Central memory CD8-positive, alpha-beta T cell (primary cell): ENCODE results near the gene CEP250.
A peak's percentile ranks its signal among the peaks of the same experiment; 100 is the strongest.

Source experiments
- ATAC-seq: fragments of 150-1000 bp; cut with Tn5 transposase; replicated peaks from 2 replicates; pipeline ENCODE4 v1.10.0; 2022; ENCODE audit warnings: mild to moderate bottlenecking, moderate FRiP score, moderate number of reproducible peaks; ENCODE audit not compliant: poor library complexity, severe bottlenecking; ENCODE audit errors: extremely low read depth
- DNase-seq, 2 donors: peaks; one replicate each; pipeline ENCODE4 v3.0.0; 2021; ENCODE audit warnings: low spot score in 2 of 2
- H3K27ac Mint-ChIP-seq: one replicate; pipeline ENCODE4 v1.8.0; 2022; ENCODE audit warnings: low read depth, mild to moderate bottlenecking, moderate library complexity, mixed read lengths
- H3K27me3 Mint-ChIP-seq: one replicate; pipeline ENCODE4 v1.8.0; 2022; ENCODE audit warnings: mixed read lengths
- H3K36me3 Mint-ChIP-seq: one replicate; pipeline ENCODE4 v1.8.0; 2022; ENCODE audit warnings: mild to moderate bottlenecking, moderate library complexity, mixed read lengths; ENCODE audit not compliant: insufficient read depth
- H3K4me1 Mint-ChIP-seq: one replicate; pipeline ENCODE4 v1.8.0; 2022; ENCODE audit warnings: mixed read lengths
- H3K4me3 Mint-ChIP-seq: one replicate; pipeline ENCODE4 v1.8.0; 2022; ENCODE audit warnings: mild to moderate bottlenecking, moderate library complexity, mixed read lengths
- H3K9me3 Mint-ChIP-seq: one replicate; pipeline ENCODE4 v1.8.0; 2022; ENCODE audit warnings: mixed read lengths

The CEP250 gene

DNA sequence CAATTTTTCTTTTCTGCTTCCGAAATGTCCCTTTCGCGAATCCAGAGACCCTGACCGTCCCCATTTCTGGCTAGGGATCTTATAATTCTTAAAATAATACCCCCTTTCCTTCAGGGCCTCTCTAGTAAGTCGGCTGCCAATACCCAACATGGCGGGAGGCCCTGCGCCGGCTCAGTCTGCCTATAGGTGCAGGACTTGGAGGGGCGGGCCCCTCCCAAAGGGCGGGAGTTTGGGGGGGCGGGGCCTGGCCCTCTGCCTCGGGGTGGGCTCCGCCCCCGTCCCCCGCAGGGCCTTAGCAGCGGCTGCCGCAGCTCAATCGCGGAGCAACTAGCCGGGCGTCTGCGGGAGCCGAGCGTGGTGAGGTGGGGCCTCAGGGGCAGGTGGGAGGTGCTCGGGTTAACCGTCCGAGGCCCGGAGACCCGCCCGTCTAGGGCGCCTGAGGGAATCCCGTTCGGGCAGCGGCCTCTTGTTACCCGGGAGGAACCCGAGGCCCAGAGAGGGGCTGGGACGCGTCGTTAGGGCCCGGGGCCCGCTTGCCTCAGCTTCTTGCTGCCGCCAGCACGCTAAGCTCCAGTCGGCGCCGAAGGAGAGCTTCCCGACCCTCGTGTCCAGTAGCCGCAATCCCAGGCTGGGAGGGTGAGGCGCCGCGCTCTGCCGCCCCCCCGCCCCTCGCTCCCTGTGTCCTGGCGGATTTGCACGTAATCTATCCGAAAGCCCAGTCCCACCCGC, at the start of gene CEP250:
CEP250 (plus strand) TSS at position 718 of the 729 bp plus-strand sequence. CDS start 6,770 bp downstream, outside the sequence.
- peak; percentile 96 for ATAC-seq
- Mint-ChIP-seq H3K9me3 (no peaks in the 10 kb centered on the region), H3K36me3 (peaks cover 5% of the 10 kb centered on the region), H3K27me3 (no peaks in the 10 kb centered on the region), H3K4me3 (peak within 1 kb of the TSS; percentile 89), H3K27ac (peak within 1 kb of the TSS; percentile 95), H3K4me1 (peaks cover 9% of the 10 kb centered on the region)
- peak; percentile 85 to 88 for DNase-seq

GRCh38 chr20:35405775-35406174, 49.6 kb upstream of the CEP250 start:
- no peaks in the 10 kb centered on the region for H3K27me3 Mint-ChIP-seq

GRCh38 chr20:35408270-35408669, 47.1 kb upstream of the CEP250 start:
- Mint-ChIP-seq H3K9me3 (no peaks in the 10 kb centered on the region), H3K4me1 (peaks cover 24% of the 10 kb centered on the region), H3K4me3 (no peak overlapping the region), H3K27ac (no peak overlapping the region), H3K27me3 (no peaks in the 10 kb centered on the region), H3K36me3 (peaks cover 35% of the 10 kb centered on the region)
- ATAC-seq (no peak), DNase-seq (no peak)

More at GRCh38 chr20:35405775-35406174, 49.6 kb upstream of the CEP250 start:
- ATAC-seq, result no peak
- DNase-seq, result no peak
- H3K27ac Mint-ChIP-seq, result no peak overlapping the region
- peaks cover 8% of the 10 kb centered on the region for H3K4me1 Mint-ChIP-seq
- H3K36me3 Mint-ChIP-seq, result peaks cover 26% of the 10 kb centered on the region
- H3K4me3 Mint-ChIP-seq, result no peak overlapping the region
- H3K9me3 Mint-ChIP-seq, result no peaks in the 10 kb centered on the region

DNA sequence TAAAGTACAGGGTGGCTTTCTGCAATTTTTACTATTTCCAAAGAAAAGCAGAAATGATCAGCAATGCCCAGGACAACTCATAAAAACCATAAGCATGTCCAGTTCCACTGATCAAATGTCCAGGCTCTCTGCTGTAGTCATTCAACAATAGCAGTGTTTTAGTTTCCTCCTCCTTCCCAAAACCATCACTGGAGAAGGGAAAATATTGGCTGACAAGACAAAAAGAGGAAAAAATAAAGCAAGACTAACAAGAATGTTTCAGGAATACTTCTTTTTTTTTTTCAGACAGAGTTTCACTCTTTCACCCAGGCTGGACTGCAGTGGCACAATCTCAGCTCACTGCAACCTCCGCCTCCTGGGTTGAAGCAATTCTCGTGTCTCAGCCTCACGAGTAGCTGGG, 45.9 kb upstream of the CEP250 start:
- DNase-seq (no peak), ATAC-seq (no peak)
- H3K4me1 Mint-ChIP-seq, result peaks cover 23% of the 10 kb centered on the region
- peaks cover 33% of the 10 kb centered on the region for H3K36me3 Mint-ChIP-seq
- no peak overlapping the region for H3K27ac Mint-ChIP-seq
- no peaks in the 10 kb centered on the region for H3K27me3 Mint-ChIP-seq
- no peaks in the 10 kb centered on the region for H3K9me3 Mint-ChIP-seq
- no peak overlapping the region for H3K4me3 Mint-ChIP-seq

DNA sequence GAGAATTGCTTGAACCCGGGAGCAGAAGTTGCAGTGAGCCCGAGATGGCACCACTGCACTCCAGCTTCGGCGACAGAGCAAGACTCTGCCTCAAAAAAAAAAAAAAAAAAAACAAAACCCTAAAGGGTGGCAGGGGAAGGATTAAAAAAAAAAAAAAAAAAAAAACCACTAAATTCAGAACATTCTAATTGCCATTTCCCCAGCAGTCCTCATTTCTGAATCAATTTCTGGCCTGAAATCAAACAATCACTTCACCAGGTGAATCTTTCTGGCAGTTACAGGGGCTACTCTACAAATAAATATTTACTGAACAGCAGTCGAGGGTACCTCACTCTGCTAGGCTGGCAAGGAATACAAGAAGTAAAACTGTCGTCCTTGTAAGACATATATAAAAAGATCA, 44.8 kb upstream of the CEP250 start:
- H3K4me3 Mint-ChIP-seq, result peak overlapping the region; percentile 96
- H3K27ac Mint-ChIP-seq, result peak overlapping the region; percentile 95
- no peaks in the 10 kb centered on the region for H3K9me3 Mint-ChIP-seq
- no peak for ATAC-seq
- peaks cover 17% of the 10 kb centered on the region for H3K4me1 Mint-ChIP-seq
- H3K36me3 Mint-ChIP-seq, result peaks cover 35% of the 10 kb centered on the region
- H3K27me3 Mint-ChIP-seq, result no peaks in the 10 kb centered on the region
- DNase-seq, result no peak

- no peak for ATAC-seq
- H3K36me3 Mint-ChIP-seq, result no peaks in the 10 kb centered on the region
- H3K4me1 Mint-ChIP-seq, result no peaks in the 10 kb centered on the region
- peaks cover 41% of the 10 kb centered on the region for H3K27me3 Mint-ChIP-seq
- no peak for DNase-seq
- H3K4me3 Mint-ChIP-seq, result no peak overlapping the region
- no peak overlapping the region for H3K27ac Mint-ChIP-seq
- no peaks in the 10 kb centered on the region for H3K9me3 Mint-ChIP-seq
Measured at GRCh38 chr20:35421322-35421721, 34.1 kb upstream of the CEP250 start.

DNA sequence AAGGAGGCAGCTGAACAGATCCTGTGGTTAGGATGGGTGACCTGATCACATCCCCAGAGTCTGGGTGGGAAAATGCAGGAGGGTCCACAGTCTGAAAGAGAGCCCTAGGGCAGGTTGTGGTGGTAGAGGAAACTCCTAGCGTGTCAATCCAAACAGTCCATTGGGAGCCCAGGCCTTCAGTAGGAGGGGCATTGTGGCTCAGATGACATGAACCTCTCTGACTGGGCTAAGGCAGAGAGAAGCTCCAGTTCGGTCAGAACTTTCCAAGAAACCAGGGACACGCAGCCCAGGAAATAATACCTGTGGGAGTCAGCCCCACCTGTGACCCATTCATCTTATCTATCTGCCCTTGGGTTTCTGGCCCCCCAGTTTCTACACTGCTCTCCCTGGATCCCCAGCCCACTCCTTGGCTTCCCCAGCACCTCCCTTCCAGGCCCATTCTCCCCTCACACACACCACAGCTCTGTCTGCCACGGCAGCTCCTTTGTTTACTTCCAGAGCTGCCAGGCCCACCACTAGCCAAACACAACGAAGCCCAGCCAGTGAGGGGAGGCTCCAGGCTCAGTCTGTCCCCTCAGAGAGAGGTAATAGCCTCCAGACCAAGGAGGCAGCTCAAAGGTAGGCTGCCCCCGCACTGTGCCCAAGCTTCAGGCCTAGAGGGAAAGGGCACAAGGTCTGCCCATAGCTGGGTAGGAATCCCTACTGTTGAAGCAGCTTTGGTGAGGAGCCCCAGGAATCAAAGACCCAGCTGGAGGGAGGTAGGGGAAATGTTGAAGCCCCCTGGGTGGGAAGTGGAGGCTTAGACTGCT, 23.6 kb upstream of the CEP250 start:
- ATAC-seq, result no peak
- Mint-ChIP-seq H3K36me3 (peaks cover 3% of the 10 kb centered on the region), H3K4me1 (no peaks in the 10 kb centered on the region), H3K27ac (no peak overlapping the region), H3K9me3 (no peaks in the 10 kb centered on the region), H3K27me3 (no peaks in the 10 kb centered on the region), H3K4me3 (no peak overlapping the region)
- DNase-seq, result no peak

DNA sequence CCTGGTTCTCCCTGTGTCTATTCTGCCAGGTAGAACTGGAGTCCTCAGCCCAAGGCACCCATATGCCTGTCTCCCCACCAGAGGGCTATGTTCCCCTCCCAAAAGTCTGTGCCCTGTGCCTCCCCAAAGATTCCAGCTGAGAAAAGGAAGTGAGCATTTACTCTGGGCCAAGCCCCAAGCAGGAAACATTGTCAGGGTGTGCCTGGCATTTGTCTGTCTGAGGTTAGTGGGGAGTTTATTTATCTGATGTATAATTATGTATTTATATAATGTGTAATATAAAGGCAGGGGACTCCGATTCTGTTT, 23.0 kb upstream of the CEP250 start:
- H3K27ac Mint-ChIP-seq, result no peak overlapping the region
- no peak for DNase-seq
- no peaks in the 10 kb centered on the region for H3K9me3 Mint-ChIP-seq
- peaks cover 3% of the 10 kb centered on the region for H3K36me3 Mint-ChIP-seq
- no peaks in the 10 kb centered on the region for H3K27me3 Mint-ChIP-seq
- H3K4me1 Mint-ChIP-seq, result no peaks in the 10 kb centered on the region
- no peak for ATAC-seq
- no peak overlapping the region for H3K4me3 Mint-ChIP-seq

DNA sequence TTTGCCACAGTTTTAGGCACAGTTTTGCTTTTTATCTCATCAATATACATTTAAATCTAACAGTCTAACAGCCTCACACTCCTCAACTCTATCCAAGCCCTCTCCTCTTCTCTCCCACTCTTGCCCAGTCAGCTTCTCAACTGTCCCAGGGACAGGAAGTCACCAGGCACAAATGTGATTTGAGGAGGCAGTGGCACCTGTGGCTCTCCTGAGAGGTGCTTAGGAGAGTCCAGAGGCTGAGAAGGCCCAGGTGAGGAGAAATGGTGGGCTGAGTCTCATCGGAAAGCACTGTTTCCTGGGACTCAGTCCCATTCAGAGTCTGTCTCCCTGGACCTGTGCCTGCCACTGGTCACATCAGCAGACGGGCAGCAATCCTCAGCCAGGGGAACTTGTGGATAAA, 22.1 kb upstream of the CEP250 start:
- Mint-ChIP-seq H3K9me3 (no peaks in the 10 kb centered on the region), H3K4me3 (no peak overlapping the region), H3K36me3 (peaks cover 2% of the 10 kb centered on the region), H3K4me1 (no peaks in the 10 kb centered on the region), H3K27me3 (no peaks in the 10 kb centered on the region), H3K27ac (no peak overlapping the region)
- ATAC-seq (no peak), DNase-seq (no peak)

- no peaks in the 10 kb centered on the region for H3K9me3 Mint-ChIP-seq
- H3K4me3 Mint-ChIP-seq, result no peak overlapping the region
- H3K4me1 Mint-ChIP-seq, result no peaks in the 10 kb centered on the region
- ATAC-seq (no peak), DNase-seq (no peak)
- peaks cover under 1% of the 10 kb centered on the region for H3K36me3 Mint-ChIP-seq
- no peak overlapping the region for H3K27ac Mint-ChIP-seq
- H3K27me3 Mint-ChIP-seq, result no peaks in the 10 kb centered on the region
Measured at GRCh38 chr20:35434085-35435005, 21.1 kb upstream of the CEP250 start.

GRCh38 chr20:35436177-35436573, 19.2 kb upstream of the CEP250 start:
- Mint-ChIP-seq H3K36me3 (peaks cover 2% of the 10 kb centered on the region), H3K27me3 (peaks cover 13% of the 10 kb centered on the region), H3K4me3 (no peak overlapping the region), H3K9me3 (no peaks in the 10 kb centered on the region), H3K4me1 (no peaks in the 10 kb centered on the region), H3K27ac (no peak overlapping the region)
- DNase-seq (no peak), ATAC-seq (no peak)

GRCh38 chr20:35437599-35437998, 17.8 kb upstream of the CEP250 start:
- ATAC-seq (no peak), DNase-seq (no peak)
- H3K27me3 Mint-ChIP-seq, result peaks cover 13% of the 10 kb centered on the region
- no peaks in the 10 kb centered on the region for H3K4me1 Mint-ChIP-seq
- peaks cover 2% of the 10 kb centered on the region for H3K36me3 Mint-ChIP-seq
- no peaks in the 10 kb centered on the region for H3K9me3 Mint-ChIP-seq
- no peak overlapping the region for H3K4me3 Mint-ChIP-seq
- no peak overlapping the region for H3K27ac Mint-ChIP-seq
